GM15510 (cell line): ENCODE measurements around the gene AUNIP.

Experiments
- POLR2A ChIP-seq: IDR thresholded peaks from 3 replicates; pipeline ENCODE4 v1.6.1; 2011; ENCODE audit warnings: borderline replicate concordance; ENCODE audit not compliant: insufficient read length; ENCODE audit errors: extremely low read depth

Gene AUNIP

DNA sequence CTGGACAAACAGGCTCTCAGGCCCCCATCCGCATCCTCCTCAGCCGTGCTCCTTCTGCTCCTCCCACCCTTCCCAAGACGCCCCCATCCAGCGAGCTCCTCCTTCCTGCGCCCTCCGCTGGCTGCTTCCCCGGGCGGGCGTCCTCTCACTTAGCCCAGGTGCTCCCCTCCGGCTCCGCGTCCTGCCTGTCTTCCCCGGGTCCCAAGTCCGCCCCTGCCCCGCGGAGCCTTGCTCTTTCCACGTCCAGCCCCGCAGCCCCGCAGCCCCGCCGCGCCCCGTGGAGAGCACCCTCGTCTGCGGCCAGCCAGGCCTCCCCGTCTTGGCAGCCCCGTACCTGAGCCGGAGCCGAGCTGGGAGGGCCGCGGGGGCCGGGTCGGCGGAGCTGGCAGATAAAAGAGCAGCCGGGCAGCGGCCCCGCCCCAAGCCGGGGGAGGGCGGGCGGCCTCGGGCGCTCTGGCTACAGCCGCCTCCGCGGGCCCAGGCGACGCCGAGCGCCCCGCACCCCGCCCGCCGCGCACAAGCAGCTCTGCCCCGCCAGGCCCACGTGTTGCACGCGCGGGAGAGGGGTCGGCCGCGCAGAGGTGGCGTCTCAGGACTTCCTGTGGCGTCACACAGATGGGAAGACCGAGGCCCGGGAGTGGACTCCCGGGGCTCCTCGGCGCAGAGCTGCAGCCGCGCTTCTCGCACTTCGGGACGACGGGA is 16.0 kb upstream of the AUNIP start, which contains the start of gene PAQR7:
PAQR7 (minus strand) TSS at position 555 of the 702 bp plus-strand sequence. CDS start 11,869 bp downstream, outside the sequence.
- no peak for TF ChIP-seq POLR2A

DNA sequence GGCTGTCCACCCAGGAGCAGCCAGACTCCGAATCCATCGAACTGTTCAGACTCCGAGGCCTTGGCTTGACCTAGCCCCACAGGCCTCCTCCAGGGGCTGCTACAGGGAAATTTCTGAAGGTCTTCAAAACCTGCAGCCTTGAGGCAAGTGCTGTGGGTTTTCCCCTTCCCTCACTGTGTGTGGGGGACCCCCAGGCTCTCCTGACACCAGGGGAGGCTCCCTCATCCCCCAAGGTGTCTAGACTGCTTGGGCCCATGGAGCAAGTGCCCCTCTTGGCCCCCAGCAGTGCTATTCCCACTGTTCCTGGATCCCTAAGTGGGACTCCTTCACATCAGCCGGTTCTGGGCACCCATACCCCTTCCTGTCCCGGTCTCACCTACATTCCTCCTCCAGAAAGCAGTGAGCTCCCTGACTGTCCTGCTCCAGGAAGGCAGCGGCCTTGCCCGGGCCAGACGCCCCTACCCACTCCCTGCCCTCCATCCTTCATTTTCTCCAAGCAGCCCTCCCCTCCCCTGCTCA is 15.4 kb upstream of the AUNIP start:
- TF ChIP-seq POLR2A, result no peak

DNA sequence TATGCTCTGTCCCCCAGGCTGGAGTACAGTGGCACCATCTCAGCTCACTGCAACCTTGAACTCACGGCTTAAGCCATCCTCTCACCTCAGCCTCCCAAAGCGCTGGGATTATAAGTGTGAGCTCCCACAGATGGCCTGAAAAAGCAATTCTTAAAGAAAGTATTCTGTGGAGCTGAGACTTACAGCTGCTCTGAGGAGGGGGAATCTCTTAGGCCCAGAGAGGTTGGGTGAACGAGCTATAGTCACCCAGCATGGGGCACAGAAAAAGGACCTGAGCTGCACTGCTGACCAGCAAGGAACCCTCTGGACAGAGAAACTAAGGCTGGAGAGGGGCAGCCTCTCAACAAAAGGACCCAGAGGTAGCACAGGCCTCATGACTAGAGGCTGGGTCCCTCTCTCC is 15.0 kb upstream of the AUNIP start:
- TF ChIP-seq POLR2A, result no peak

DNA sequence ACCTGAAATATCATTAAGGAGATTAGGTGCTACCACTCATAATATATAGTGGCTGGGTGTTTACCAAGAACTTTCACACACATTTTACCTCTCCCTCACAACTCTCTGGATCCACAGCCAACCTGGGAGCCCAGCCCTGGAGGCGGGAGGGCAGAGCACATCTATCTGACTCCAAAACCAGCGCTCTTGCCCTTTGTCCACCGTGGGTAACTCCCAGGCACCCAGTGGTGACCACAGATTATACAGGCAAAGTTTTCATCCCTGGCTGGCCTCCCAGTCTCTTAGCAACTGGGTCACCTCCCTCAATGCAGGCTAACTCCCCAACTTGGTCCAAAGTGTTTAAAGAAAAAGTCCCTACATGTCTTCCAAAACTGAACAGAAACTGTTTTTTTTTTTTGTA is 13.9 kb upstream of the AUNIP start:
- no peak for TF ChIP-seq POLR2A

DNA sequence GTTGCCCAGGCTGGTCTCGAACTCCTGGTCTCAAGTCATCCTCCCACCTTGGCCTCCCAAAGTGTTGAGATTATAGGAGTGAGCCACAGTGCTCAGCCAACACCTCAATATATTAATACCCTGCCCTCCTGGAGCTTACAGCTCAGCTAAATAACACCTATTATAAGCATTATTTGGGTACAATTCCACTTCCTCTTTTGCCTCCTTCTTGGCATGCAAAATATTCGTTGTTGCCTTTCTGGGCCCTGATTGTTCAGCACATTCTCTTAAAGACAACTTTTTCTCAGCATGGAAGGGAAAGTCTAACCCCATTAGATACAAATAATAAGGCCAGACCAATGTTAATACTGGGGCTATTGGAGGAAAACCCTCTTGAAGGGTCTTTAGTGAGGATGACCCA is 13.5 kb upstream of the AUNIP start:
- no peak for TF ChIP-seq POLR2A

DNA sequence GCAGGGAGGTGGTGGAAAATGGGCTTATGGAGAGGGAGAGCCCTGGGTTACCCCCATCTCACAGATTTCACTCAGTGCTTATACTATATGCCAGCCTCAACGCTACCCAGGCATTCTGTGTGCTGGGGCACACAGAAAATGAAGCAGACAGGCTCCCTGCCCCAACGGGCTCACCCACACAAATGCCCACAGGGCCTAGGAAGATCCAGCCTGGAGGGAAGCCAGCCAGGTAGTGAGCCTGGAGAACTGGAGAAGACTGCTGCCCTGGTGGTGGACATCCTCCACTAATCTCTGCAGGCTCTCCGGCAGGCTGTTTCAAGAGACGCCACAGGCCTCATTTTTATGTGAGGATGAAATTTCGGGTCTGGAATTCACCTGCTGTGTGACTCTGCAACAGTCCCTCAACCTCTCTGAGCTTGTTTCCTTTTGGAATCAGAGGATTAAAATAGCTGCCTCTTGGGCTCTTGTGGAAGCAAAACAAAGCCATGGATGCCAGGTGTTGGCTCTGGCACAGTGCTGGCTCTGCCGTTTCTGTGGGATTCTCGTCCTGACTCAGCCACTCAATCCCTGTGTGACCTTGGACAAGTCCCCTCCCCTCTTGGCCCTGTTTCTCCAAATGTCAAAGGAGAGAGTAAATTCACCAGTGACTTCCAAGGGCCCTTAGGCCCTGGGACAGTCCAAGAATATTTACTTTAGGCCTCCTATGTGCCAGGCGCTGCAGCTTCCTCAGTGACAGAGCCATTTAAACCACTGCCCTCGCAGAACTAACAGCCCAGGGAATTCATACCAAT is 12.6 kb upstream of the AUNIP start:
- TF ChIP-seq POLR2A, result no peak

DNA sequence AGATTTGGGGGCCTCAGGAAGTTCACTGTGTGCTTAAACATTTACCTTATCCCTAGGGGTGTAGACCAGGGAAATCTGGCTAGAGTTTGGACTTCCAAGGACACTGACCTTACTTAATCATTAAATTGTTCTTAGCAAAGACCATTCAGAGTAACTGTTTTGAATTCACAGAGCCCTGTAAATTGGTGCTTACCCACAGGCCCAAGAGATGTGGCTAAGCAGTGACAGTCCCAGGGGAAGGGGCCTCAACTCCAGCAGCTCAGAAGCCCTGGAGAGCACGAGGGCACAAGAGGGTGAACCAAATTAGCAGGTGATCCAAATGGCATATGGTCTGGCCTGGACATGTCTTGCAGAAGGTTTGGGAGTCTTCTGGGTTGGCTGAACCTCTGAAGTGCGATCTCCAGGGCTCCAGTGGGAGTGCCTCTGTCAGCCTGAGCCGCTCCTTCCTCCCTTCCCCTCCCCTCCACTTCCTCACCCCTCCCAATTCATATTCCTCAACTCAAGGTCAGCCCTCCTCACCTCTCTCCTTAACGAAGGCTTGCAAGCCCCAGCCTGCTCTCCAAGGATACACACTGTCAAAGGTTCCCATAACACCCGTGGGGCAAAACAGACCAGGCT is 11.9 kb upstream of the AUNIP start:
- TF ChIP-seq POLR2A, result no peak

DNA sequence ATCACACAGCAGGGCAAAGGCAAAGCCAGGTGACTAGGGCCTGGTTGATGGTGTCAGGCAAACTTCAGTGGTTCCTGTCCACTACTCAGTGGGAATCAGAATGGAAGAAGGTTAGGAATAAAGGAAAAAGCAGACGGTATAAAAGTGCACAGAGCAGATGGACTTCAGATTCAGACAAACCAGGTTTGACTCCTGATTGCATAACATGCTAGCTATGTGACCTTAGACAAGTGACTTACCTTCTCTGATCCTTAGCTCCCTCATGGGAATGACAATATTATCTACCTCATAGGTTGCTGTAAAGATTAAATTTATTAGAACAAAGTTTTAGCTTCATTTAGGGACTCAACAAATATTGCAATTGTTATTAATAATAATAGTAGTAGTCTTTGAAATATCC is 11.4 kb upstream of the AUNIP start:
- TF ChIP-seq POLR2A, result no peak

DNA sequence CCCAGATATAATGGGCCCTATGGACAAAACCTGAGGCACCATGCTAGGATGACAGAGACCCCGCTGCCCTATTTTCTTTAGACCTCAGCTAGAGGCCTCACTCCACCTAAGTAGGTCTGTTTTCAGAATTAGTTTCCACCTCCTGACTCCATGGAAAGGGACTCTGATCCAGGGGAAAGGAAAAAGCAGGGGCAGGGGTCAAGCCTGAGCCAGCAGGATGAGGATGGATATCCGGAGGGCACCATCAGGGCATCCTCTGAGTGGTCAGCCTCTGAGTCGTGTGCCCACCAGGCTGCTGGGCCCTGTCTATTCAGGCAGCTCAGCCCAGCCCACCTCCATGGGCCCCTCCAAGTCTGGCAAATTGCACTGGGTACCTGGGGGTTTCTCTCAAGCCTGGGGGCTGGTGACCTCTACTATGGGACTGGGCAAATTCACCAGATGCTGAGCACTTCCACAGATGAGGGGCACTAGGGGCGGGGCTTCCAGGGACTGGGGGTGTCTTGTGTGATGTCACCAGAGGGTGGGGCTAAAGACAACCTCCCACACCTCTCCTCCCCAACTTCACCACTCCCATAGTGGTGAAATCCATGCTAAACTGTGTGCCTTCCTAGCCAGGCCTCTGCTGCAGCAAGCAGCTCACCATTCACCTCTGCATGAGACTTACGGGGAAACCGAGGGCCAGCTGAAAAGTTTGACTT is 10.8 kb upstream of the AUNIP start:
- TF ChIP-seq POLR2A, result no peak

DNA sequence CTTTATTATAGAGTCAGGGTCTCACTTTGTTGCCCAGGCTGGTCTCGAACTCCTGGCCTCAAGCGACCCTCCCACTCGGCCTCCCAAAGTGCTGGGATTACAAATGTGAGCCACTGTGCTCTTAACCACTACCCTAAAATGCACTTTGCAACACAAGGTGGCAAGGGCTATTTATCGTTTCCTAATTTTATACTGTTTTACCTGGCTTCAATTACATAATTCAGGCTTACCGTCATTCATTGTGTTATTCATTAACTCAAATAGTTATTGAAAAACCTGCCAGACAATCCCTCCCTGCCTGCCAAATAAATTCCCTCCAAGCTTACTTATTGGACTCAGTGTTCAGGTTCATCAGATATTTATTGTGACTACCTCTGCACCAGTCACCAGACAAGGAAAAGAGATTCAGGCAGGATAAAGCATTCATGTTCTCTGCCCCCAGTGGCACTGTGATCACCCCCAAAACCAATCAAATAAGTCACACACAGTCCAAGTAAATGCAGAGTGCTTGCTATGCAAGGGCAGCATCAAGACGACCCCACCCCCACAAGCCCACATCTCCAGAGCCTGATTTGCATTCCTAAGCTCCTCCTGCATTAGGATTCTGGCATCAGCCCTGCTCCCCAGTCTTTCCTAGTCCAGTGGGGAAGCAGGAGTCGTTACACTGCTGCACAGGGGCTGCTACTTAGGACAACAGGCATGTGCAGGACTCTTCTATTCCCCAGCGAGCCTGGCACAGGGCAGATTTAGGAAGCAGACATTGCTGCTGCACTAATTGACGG is 8.1 kb upstream of the AUNIP start:
- TF ChIP-seq POLR2A, result no peak

DNA sequence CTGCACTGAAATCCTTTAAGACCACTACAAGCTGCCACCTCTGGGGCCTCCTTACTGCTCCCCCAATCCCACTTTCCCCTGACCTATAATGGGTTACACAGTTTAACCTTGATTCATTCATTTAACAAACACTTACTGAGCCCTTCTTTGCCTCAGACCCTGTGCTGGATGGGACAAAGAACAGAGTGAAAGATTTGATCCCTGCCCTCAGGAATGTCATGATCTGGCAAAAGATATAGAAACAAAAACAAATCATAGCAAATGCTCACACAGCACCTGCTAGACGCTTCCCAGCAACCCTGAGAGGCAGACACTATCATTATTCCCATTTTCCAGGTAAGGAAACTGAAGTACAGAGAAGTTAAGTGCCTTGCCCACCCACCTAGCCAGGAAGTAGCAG is 7.0 kb upstream of the AUNIP start:
- no peak for TF ChIP-seq POLR2A

DNA sequence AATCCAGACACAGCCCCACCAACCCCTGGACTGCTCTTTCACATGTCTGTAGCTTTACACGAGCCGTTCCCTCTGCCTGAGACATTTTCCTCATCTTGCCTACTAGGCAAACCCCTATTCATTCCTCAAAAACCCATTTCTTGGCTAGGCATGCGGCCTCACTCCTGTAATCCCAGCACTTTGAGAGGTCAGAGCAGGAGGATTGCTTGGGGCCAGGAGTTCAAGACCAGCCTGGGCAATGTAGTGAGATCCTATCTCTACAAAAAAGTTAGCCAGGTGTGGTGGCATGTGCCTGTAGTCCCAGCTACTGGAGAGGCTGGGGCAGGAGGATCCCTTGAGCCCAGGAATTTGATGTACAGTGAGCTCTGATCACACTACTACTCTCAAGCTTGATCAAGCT is 5.2 kb upstream of the AUNIP start:
- no peak for TF ChIP-seq POLR2A

DNA sequence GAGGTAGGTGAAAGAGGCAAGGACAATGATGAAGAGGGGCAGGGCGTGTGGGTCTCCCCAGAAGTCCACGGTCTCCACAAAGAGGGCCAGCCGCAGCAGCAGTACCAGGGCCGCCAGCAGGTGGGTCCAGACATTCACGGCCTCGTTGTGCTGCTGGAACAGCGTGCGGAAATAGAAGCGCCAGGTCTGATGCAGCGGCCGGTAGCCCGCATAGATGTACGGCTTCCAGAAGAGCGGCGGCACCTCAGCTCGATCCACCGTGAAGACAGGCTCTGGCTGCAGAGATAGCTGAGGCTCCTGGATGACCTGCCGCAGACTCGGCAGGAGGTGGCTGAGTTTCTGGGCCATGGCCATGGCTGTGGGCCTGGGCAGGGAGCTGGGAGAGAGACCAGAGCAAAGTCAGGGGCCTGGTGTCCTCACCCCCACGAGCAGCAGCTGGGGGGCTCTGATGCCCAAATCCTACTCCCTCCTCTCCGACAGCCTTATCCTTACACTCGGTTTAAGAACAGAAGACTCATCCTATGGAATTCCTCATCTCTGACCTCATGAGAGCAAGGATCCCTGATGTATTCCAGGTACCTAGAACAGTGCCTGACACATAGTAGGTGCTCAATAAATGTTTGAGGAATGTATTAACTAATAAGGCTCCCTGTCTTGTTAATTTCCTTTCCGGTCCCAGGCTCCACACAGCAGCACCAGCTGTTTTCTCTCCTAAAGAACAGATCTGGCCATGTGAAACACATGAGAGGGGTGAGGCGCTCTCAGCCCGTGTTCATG is 4.4 kb upstream of the AUNIP start:
- no peak for TF ChIP-seq POLR2A
